SH-SY5Y (cell line): ENCODE data around the gene ST3GAL4.

Experiments
- GATA2 ChIP-seq: IDR thresholded peaks from 2 replicates; pipeline ENCODE4 v1.6.1; 2011; ENCODE audit warnings: mild to moderate bottlenecking, low read depth, low read length
- GATA3 ChIP-seq: IDR thresholded peaks from 2 replicates; pipeline ENCODE4 v1.6.1; 2011; ENCODE audit warnings: low read depth, mild to moderate bottlenecking, low read length, moderate library complexity

DNA sequence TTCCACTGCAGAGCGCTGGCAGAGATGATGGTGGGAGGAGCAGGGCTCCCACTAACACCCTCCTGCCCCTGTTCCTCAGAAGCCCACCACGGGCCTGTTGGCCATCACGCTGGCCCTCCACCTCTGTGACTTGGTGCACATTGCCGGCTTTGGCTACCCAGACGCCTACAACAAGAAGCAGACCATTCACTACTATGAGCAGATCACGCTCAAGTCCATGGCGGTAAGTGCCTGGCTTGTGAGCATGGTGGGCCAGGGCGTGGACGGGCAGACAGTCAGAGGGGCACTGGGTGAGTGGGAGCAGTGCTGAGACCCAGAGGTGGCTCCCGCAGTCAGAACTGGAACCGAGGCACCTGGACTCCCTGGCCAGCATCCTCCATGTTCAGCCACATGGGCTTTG lies 57.9 kb downstream of the ST3GAL4 start:
- no peak for TF ChIP-seq GATA2
- no peak for TF ChIP-seq GATA3
